Activated CD8-positive, alpha-beta memory T cell treated with anti-CD3 and anti-CD28 coated beads for 1 hour (primary cell): Measurements from ENCODE around the gene HOXA11.

Experiments
- DNase-seq, 2 donors: peaks; one replicate each; pipeline ENCODE4 v3.0.0-alpha.2; 2020; ENCODE audit warnings: low read depth in 1 of 2; ENCODE audit errors: extremely low read depth in 1 of 2

The HOXA11 gene

GRCh38 chr7:27207348-27207985, 22.4 kb upstream of the HOXA11 start:
- no peak for DNase-seq

GRCh38 chr7:27205325-27206280, 20.6 kb upstream of the HOXA11 start:
- no peak for DNase-seq

- no peak for DNase-seq
Observed at GRCh38 chr7:27204851-27205322, 19.9 kb upstream of the HOXA11 start.

- DNase-seq: no peak
Observed at GRCh38 chr7:27203964-27204594, 19.0 kb upstream of the HOXA11 start.

- DNase-seq: no peak
Observed at GRCh38 chr7:27203365-27203953, 18.4 kb upstream of the HOXA11 start.

- DNase-seq: no peak
Observed at GRCh38 chr7:27202862-27203134, 17.8 kb upstream of the HOXA11 start.

- DNase-seq: no peak
Observed at GRCh38 chr7:27202018-27202861, 17.2 kb upstream of the HOXA11 start.

- DNase-seq: no peak
Observed at GRCh38 chr7:27201580-27202017, 16.6 kb upstream of the HOXA11 start.

- DNase-seq: no peak
Observed at GRCh38 chr7:27200761-27201579, 15.9 kb upstream of the HOXA11 start.

GRCh38 chr7:27199849-27200760, 15.1 kb upstream of the HOXA11 start, which contains the start of gene HOXA13:
Gene HOXA13 (minus strand): TSS chr7:27200091. CDS start chr7:27200077, 14 bp downstream.
- DNase-seq: no peak

GRCh38 chr7:27198871-27199801, 14.1 kb upstream of the HOXA11 start:
- no peak for DNase-seq

- DNase-seq: no peak
Observed at GRCh38 chr7:27198138-27198841, 13.3 kb upstream of the HOXA11 start.

- DNase-seq: no peak
Observed at GRCh38 chr7:27197137-27198042, 12.4 kb upstream of the HOXA11 start.

- peak; percentile 71 to 77 for DNase-seq
Observed at GRCh38 chr7:27196287-27196767, 11.3 kb upstream of the HOXA11 start.

- no peak for DNase-seq
Observed at GRCh38 chr7:27194686-27195379, 9.8 kb upstream of the HOXA11 start.
